ENCODE measurements around the gene HRK.

GRCh38 chr12:116897476-116897875, 16.2 kb upstream of the HRK start:
- no peak for TF ChIP-seq CTCF (IDR thresholded peaks at IDR 0.05)
- no peak for TF ChIP-seq POLR2A (IDR thresholded peaks at IDR 0.05)
- no peak for TF ChIP-seq EP300 (IDR thresholded peaks at IDR 0.05)
